Fibroblast of villous mesenchyme (primary cell): ENCODE measurements around the gene IFIT2. TPM values are rescaled to one million over a fixed set of nuclear protein-coding genes. Genes with fewer than 3 reads are reported as not detected.

Experiments
- DNase-seq: peaks from one replicate; pipeline ENCODE4 v3.0.0-alpha.2; 2010; ENCODE audit warnings: low read depth
- H3K4me3 ChIP-seq: 2 replicates; pipeline ENCODE4 v1.5.1; 2011; ENCODE audit warnings: low read depth, mild to moderate bottlenecking, low read length
- total RNA-seq: library from RNA; depleted of rRNA; stranded (reverse); fragments of >200 nt; gene quantifications from 2 replicates; pipeline ENCODE4 v1.2.3, GENCODE V29; 2012
- TF ChIP-seq, protein P1 (sequence below): IDR thresholded peaks from 2 replicates; pipeline ENCODE4 v1.5.1; 2012; ENCODE audit warnings: low read depth, mild to moderate bottlenecking, low read length; ENCODE audit not compliant: insufficient read depth

IFIT2 gene
- total RNA-seq, 1 donor = 22.9 TPM

DNA sequence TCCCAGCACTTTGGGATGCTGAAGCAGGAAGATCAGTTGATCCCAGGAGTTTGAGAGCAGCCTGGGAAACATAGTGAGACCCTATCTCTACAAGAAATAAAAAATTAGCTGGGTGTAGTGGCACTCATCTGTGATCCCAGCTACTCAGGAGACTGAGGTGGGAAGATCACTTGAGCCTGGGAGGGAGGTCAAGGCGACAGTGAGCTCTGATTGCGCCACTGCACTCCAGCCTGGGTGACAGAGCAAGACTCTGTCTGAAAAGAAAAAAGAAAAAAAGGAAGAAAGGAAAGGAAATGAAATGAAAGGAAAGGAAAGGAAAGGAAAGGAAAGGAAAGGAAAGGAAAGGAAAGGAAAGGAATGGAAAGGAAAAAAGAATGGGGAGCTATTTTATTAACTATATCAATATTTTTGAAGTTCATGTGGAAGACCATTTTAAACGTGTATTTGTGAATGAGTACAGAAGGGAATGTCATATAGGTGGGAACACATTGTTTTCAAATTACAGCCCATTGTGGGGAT lies 7.1 kb upstream of the IFIT2 start:
- no peak overlapping the region for H3K4me3 ChIP-seq
- TF ChIP-seq, protein P1, sequence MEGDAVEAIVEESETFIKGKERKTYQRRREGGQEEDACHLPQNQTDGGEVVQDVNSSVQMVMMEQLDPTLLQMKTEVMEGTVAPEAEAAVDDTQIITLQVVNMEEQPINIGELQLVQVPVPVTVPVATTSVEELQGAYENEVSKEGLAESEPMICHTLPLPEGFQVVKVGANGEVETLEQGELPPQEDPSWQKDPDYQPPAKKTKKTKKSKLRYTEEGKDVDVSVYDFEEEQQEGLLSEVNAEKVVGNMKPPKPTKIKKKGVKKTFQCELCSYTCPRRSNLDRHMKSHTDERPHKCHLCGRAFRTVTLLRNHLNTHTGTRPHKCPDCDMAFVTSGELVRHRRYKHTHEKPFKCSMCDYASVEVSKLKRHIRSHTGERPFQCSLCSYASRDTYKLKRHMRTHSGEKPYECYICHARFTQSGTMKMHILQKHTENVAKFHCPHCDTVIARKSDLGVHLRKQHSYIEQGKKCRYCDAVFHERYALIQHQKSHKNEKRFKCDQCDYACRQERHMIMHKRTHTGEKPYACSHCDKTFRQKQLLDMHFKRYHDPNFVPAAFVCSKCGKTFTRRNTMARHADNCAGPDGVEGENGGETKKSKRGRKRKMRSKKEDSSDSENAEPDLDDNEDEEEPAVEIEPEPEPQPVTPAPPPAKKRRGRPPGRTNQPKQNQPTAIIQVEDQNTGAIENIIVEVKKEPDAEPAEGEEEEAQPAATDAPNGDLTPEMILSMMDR = no peak
- DNase-seq = no peak

DNA sequence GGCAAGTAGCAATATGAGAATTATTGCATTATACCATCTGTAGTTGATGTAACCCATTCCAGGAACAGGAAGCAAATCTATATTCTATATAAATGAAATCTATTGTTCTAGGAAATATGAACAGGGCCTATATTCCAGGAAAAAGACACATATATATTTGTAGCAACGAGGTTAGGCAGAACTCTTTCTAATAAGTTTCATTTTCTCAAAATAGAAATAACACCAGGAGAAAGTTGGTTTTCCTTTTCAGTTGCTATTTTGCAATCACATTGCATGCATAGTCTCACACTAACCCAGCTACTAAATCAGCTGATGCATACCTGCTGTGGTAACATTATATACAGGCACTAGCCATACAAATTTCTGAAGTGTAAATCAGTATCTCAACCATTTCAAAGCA lies 6.2 kb upstream of the IFIT2 start:
- peak; percentile 90 for DNase-seq
- TF ChIP-seq, protein P1 = no peak
- H3K4me3 ChIP-seq = no peak overlapping the region

DNA sequence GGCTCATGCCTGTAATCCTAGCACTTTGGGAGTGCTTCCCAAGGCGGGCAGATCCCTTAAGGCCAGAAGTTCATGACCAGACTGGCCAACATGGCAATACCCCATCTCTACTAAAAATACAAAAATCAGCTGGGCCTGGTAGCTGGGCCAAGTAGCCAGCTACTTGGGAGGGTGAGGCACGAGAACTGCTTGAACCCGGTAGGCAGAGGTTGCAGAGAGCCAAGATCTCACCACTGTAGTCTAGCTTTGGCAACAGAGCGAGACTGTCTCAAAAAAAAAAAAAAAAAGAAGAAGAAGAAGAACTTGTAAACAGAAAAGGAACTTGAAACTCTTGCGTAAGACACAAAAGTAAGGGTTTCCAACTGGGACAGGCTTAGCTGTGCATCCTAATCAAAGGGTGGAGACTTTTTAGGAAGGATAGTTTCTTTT lies 5.6 kb upstream of the IFIT2 start:
- H3K4me3 ChIP-seq = no peak overlapping the region
- TF ChIP-seq, protein P1 = no peak
- peak; percentile 92 for DNase-seq

DNA sequence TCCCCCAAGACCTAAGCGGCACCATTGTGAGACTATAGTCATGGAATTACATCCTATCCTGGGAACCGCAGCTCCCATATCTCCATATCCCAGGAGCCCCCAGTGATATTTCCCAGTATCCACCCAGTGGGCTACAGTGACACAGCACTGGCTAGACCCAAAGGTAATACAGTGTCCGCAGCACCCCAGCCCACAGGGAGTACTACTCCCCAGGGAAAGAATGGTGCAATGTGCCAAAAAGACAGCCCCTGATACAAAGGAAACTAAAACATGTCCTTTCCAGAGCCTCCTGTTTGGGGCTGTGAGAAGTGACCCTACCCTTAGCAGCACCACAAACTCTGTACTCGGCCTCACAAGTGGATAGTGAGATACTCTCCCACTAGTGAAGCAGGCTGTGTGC lies 4.5 kb upstream of the IFIT2 start:
- TF ChIP-seq, protein P1 = no peak
- H3K4me3 ChIP-seq = no peak overlapping the region
- no peak for DNase-seq

DNA sequence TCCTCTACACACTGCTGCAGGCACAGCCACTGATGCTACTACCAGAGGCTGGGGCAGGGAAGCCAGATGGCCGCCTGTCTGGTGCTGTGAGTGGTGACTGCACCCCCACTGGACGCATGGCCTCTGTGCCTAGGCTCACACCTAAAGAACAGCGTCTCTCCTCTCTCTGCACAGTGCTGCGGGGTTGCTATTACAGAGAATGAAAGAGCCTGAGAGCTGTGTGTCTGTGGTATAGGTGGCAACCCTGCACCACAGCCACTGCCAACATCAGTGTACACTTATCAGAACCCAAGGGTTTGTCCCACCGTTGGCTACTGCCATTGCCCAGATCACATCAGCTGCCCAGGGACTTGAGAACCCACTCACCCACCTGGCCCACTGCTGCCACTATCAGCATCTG lies 4.1 kb upstream of the IFIT2 start:
- TF ChIP-seq, protein P1 = no peak
- no peak overlapping the region for H3K4me3 ChIP-seq
- no peak for DNase-seq

DNA sequence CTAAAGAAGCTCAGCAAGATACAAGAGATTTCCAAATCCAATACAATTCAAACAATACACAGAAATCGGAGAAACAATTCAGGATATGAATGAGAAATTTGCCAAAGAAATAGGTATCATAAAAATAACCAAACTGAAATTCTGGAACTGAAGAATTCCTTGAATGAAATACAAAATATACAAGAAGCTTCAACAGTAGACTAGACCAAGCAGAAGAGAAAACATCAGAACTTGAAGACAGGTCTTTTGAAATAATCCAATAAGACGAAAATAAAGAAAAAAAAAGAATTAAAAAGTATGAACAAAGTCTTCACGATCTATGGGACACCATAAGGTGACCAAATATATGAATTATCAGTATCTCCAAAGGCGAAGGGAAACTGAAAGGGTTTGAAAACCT lies 2.8 kb upstream of the IFIT2 start:
- H3K4me3 ChIP-seq = no peak overlapping the region
- TF ChIP-seq, protein P1 = no peak
- no peak for DNase-seq

DNA sequence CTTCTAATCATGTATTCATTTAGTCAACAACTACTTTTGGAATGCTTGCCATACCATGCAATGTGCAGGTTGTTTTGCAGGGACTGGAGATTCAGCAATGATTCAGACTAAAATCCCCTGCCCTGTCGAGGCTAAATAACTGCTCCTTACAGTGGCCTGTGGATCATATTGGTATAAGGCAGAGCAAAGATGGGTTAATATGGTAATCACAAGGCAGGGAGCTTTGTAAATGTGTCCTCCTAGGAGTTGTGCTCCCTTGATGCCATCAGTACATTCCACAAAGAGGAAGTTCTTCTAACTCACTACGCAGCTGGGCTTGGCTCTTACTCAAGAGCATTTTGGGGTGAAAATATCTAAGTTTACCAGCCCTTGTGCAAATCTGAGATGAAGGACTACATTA lies 614 bp upstream of the IFIT2 start:
- DNase-seq = peak; percentile 60
- peak overlapping the region; percentile 56 for H3K4me3 ChIP-seq
- TF ChIP-seq, protein P1 = no peak
